ENCODE data around the gene SIGLEC14. TPM values are rescaled to one million over a fixed set of nuclear protein-coding genes. Genes with fewer than 3 reads are reported as not detected.

Gene SIGLEC14
- total and polyA plus RNA-seq, 2 donors (not counting 3 experiments of a cell fraction or from before 2014, with no cell fraction given): 0.10 TPM; not detected in 1

DNA sequence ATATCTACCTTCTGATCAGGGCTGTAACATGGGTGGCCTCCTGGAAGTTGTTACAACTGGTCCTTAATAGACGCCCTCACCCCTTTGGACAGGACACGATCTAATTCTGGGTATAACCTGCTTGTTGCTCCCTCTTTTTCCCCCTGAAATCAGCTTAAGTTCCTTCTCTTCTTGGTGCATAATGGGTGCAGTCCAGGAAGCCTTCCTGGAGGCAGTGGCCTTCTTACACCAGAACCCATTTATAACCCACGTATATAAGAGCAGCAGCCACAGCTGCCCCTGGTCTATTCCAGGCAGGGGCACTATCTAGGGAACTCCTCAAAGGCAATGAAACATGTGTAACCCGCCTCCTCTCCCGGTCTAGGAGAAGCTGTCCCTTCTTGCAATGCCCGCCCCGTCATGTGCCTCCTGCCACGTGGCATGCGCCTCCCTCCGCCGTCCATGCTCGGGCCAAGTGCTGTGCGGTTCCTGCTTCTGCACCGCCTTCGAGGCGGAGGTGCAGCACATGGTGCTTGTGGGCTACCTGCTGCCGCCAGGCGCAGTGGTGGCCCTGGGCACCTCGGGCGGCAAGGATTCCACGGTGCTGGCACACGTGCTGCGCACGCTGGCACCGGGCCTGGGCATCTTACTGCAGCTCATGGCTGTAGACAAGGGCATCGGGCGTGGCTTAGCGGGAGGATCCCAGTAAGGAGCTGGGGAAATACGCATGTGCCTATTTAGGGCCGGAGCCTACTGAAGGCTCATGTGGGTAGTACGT lies 48.3 kb downstream of the SIGLEC14 start:
- Histone ChIP-seq H3K27me3 (ENCODE audit: control insufficient read depth in 2 of 2, insufficient read depth in 2 of 2, low read length in 2 of 2) (peaks cover 5 to 16% of the 10 kb centered on the region in 2 experiments), H2AFZ (ENCODE audit: low read depth, low read length) (no peak overlapping the region), H3K4me3 (replicated peaks in 1 of 3; ENCODE audit: insufficient read depth in 1 of 3, low read depth in 1 of 3, low read length in 3 of 3) (no peak overlapping the region), H3K9me1 (replicated peaks; ENCODE audit: control insufficient read depth, extremely low read depth, insufficient read depth, low read length) (no peaks in the 10 kb centered on the region), H3K36me3 (ENCODE audit: control insufficient read depth in 2 of 2, extremely low read depth in 1 of 2, insufficient read depth in 2 of 2, low read length in 2 of 2) (no peaks in the 10 kb centered on the region), H3K79me2 (ENCODE audit: control insufficient read depth, insufficient read depth, low read length) (no peaks in the 10 kb centered on the region), H3K4me1 (ENCODE audit: control insufficient read depth, extremely low read depth, insufficient read depth, low read length) (peaks cover 6% of the 10 kb centered on the region), H4K20me1 (replicated peaks; ENCODE audit: control insufficient read depth, extremely low read depth, insufficient read depth, low read length) (no peaks in the 10 kb centered on the region), H3K27ac (ENCODE audit: insufficient read depth, low read depth, low read length) (no peak overlapping the region), H3K9ac (replicated peaks; ENCODE audit: extremely low read depth, insufficient read depth, low read length) (no peak overlapping the region), H3K4me2 (ENCODE audit: insufficient read depth, low read length) (no peak overlapping the region), H3K9me3 (replicated peaks; ENCODE audit: control insufficient read depth, insufficient read depth, low read length) (no peaks in the 10 kb centered on the region)
- TF ChIP-seq, protein P1, sequence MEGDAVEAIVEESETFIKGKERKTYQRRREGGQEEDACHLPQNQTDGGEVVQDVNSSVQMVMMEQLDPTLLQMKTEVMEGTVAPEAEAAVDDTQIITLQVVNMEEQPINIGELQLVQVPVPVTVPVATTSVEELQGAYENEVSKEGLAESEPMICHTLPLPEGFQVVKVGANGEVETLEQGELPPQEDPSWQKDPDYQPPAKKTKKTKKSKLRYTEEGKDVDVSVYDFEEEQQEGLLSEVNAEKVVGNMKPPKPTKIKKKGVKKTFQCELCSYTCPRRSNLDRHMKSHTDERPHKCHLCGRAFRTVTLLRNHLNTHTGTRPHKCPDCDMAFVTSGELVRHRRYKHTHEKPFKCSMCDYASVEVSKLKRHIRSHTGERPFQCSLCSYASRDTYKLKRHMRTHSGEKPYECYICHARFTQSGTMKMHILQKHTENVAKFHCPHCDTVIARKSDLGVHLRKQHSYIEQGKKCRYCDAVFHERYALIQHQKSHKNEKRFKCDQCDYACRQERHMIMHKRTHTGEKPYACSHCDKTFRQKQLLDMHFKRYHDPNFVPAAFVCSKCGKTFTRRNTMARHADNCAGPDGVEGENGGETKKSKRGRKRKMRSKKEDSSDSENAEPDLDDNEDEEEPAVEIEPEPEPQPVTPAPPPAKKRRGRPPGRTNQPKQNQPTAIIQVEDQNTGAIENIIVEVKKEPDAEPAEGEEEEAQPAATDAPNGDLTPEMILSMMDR (IDR thresholded peaks at IDR 0.05; ENCODE audit: extremely low read depth in 1 of 2, insufficient read depth in 1 of 2, low read depth in 1 of 2, low read length in 2 of 2): no peak
- TF ChIP-seq POLR2A (IDR thresholded peaks at IDR 0.05; ENCODE audit: low read depth, low read length): no peak
- TF ChIP-seq JUN (IDR thresholded peaks at IDR 0.05; ENCODE audit: borderline replicate concordance, insufficient read depth, insufficient read length, low read depth): no peak
- no peak for TF ChIP-seq FOS (IDR thresholded peaks at IDR 0.05; ENCODE audit: borderline replicate concordance, insufficient read depth, low read length)
- ChIA-PET POLR2A (no interaction called here), CTCF (interaction anchor here (1.2 to 2.3 kb wide), 2 partner anchors 10 to 125 kb away, joined by 3 to 6 read pairs; no protein-coding TSS in a partner anchor)
- DNase-seq (ENCODE audit: low read depth, low spot score) (no peak), FAIRE-seq (no peak)
- no TSS peak for BruUV-seq (replicated peaks)
- dilution Hi-C loops (cut with MboI; ENCODE audit: extremely low pct_ligation_motif_present, low sequenced_read_pairs): no loop called here
- intact Hi-C loops (cut with micrococcal nuclease): no loop called here
